ENCODE results near the gene PINK1. TPM values are rescaled to one million over a fixed set of nuclear protein-coding genes. Genes with fewer than 3 reads are reported as not detected.
"Not testable (repeated sequence)": the region's sequence is repeated elsewhere in the genome, so short reads cannot be mapped to it uniquely, and the experiment has no call there.

PINK1 gene
- total RNA-seq, 4 donors from 2014 or later, result 149 to 173 (median 161) TPM

- WGBS, 2 donors, result 86 to 87% methylated on average over 7 of the region's 7 CpGs
- DNase-seq (ENCODE audit: low spot score in 2 of 2), result no peak
- intact Hi-C loops (cut with DNase I; ENCODE audit: low total_unique reads), result no loop called here
- TF ChIP-seq CTCF (IDR thresholded peaks at IDR 0.05), result no peak
- no peak for TF ChIP-seq POLR2A (IDR thresholded peaks at IDR 0.05)
- no peak overlapping the region for H3K4me3 ChIP-seq (ENCODE audit: low read depth, poor library complexity, severe bottlenecking)
Measured at GRCh38 chr1:20604678-20605077, 28.6 kb upstream of the PINK1 start.

- H3K4me3 ChIP-seq (ENCODE audit: low read depth, poor library complexity, severe bottlenecking); intact Hi-C loops (cut with DNase I; ENCODE audit: low total_unique reads); DNase-seq (ENCODE audit: low spot score in 2 of 2): not testable (repeated sequence)
- WGBS, 2 donors, result 67 to 86% methylated on average over 7 of the region's 7 CpGs
Measured at GRCh38 chr1:20606801-20607570, 26.3 kb upstream of the PINK1 start.

GRCh38 chr1:20609541-20609940 is 23.7 kb upstream of the PINK1 start:
- TF ChIP-seq POLR2A (IDR thresholded peaks at IDR 0.05) (no peak), CTCF (IDR thresholded peaks at IDR 0.05) (no peak)
- DNase-seq (ENCODE audit: low spot score in 2 of 2), result no peak
- no peak overlapping the region for H3K4me3 ChIP-seq (ENCODE audit: low read depth, poor library complexity, severe bottlenecking)
- WGBS, 2 donors, result 86 to 88% methylated on average over 6 of the region's 6 CpGs
- intact Hi-C loops (cut with DNase I; ENCODE audit: low total_unique reads), result no loop called here

GRCh38 chr1:20610970-20611369 is 22.3 kb upstream of the PINK1 start:
- intact Hi-C loops (cut with DNase I; ENCODE audit: low total_unique reads), result no loop called here
- TF ChIP-seq POLR2A (IDR thresholded peaks at IDR 0.05), result no peak
- TF ChIP-seq CTCF (IDR thresholded peaks at IDR 0.05), result no peak
- no peak for DNase-seq (ENCODE audit: low spot score in 2 of 2)
- WGBS, 2 donors, result 98 to 100% methylated on average over 2 of the region's 2 CpGs
- no peak overlapping the region for H3K4me3 ChIP-seq (ENCODE audit: low read depth, poor library complexity, severe bottlenecking)

GRCh38 chr1:20611652-20612051 is 21.6 kb upstream of the PINK1 start:
- no peak for DNase-seq (ENCODE audit: low spot score in 2 of 2)
- H3K4me3 ChIP-seq (ENCODE audit: low read depth, poor library complexity, severe bottlenecking), result no peak overlapping the region
- intact Hi-C loops (cut with DNase I; ENCODE audit: low total_unique reads), result no loop called here
- no peak for TF ChIP-seq CTCF (IDR thresholded peaks at IDR 0.05)
- TF ChIP-seq POLR2A (IDR thresholded peaks at IDR 0.05), result no peak
- 93 to 99% methylated on average over 5 of the region's 5 CpGs for WGBS, 2 donors

GRCh38 chr1:20612221-20612746 is 21.0 kb upstream of the PINK1 start:
- H3K4me3 ChIP-seq (ENCODE audit: low read depth, poor library complexity, severe bottlenecking), result no peak overlapping the region
- WGBS, 2 donors, result 49 to 54% methylated on average over 11 of the region's 11 CpGs
- DNase-seq (ENCODE audit: low spot score in 2 of 2), result no peak
- no peak for TF ChIP-seq POLR2A (IDR thresholded peaks at IDR 0.05)
- intact Hi-C loops (cut with DNase I; ENCODE audit: low total_unique reads), result no loop called here

- TF ChIP-seq CTCF (IDR thresholded peaks at IDR 0.05), result no peak
- TF ChIP-seq POLR2A (IDR thresholded peaks at IDR 0.05), result no peak
- intact Hi-C loops (cut with DNase I; ENCODE audit: low total_unique reads), result no loop called here
- no peak for DNase-seq (ENCODE audit: low spot score in 2 of 2)
- WGBS, 2 donors, result 69 to 73% methylated on average over 3 of the region's 3 CpGs
- H3K4me3 ChIP-seq (ENCODE audit: low read depth, poor library complexity, severe bottlenecking), result no peak overlapping the region
Measured at GRCh38 chr1:20614131-20614579, 19.1 kb upstream of the PINK1 start.

Measured in lower leg skin (tissue), 4 donors.